Myocyte (in vitro differentiated cells): ENCODE measurements around the gene LIME1. TPM values are rescaled to one million over a fixed set of nuclear protein-coding genes. Genes with fewer than 3 reads are reported as not detected.
"Not testable (repeated sequence)": the region's sequence is repeated elsewhere in the genome, so short reads cannot be mapped to it uniquely, and the experiment has no call there.

Source experiments
- DNase-seq: peaks from one replicate; pipeline ENCODE4 v3.0.0-alpha.2; 2012; ENCODE audit warnings: low read depth
- total RNA-seq: library from RNA; depleted of rRNA; stranded (reverse); fragments of >200 nt; gene quantifications from 2 replicates; pipeline ENCODE4 v1.2.3, GENCODE V29; 2014

The LIME1 gene
- total RNA-seq, 1 donor from 2014 or later = 9.4 TPM

- no peak for DNase-seq
Observed at GRCh38 chr20:63771046-63771707, 34.7 kb downstream of the LIME1 start.

- no peak for DNase-seq
Observed at GRCh38 chr20:63772781-63773518, 36.5 kb downstream of the LIME1 start.

GRCh38 chr20:63773571-63774241 lies 37.2 kb downstream of the LIME1 start:
- no peak for DNase-seq

- DNase-seq = no peak
Observed at GRCh38 chr20:63774306-63774705, 37.8 kb downstream of the LIME1 start.

GRCh38 chr20:63775096-63775978 lies 38.9 kb downstream of the LIME1 start:
- DNase-seq = no peak

GRCh38 chr20:63776875-63777274 lies 40.4 kb downstream of the LIME1 start:
- DNase-seq = not testable (repeated sequence)

GRCh38 chr20:63777614-63778013 lies 41.1 kb downstream of the LIME1 start:
- no peak for DNase-seq

- no peak for DNase-seq
Observed at GRCh38 chr20:63778034-63778752, 41.7 kb downstream of the LIME1 start.

DNA sequence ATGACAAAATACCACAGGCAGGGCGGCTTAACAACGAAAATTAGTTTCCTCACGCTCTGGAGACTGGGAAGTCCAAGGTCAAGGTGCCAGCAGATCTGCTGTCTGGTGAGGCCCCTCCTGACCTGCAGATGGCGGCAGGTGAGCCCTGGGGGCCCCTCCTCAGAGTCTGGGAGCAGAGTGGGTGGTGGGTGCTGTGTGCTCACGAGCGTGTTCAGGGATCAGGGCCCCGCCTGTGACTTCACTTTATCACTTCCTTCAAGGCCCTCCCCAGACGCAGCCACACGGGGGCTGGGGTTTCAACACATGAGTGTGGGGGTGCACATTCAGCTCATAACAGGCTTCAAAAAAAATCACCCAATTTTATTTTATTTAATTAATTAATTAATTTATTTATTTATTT lies 42.4 kb downstream of the LIME1 start:
- no peak for DNase-seq

DNA sequence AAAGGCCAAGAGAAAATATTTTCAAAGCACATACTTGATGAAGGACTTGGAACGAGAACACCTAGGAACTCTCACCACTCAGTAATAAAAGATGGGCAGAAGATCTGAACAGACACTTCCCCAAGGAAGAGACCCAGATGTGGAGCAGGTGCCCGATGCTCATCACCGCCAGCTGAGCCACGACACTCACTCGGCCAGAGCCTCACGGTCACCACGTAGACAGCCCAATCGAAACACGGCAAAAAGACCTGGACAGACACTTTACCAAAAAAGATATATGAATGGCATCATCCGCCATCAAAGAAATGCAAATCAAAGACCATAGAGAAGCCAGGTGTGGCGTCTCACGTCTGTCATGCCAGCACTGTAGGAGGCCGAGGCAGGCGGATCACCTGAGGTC lies 44.7 kb downstream of the LIME1 start:
- no peak for DNase-seq

GRCh38 chr20:63782051-63782471 lies 45.6 kb downstream of the LIME1 start:
- DNase-seq = no peak

DNA sequence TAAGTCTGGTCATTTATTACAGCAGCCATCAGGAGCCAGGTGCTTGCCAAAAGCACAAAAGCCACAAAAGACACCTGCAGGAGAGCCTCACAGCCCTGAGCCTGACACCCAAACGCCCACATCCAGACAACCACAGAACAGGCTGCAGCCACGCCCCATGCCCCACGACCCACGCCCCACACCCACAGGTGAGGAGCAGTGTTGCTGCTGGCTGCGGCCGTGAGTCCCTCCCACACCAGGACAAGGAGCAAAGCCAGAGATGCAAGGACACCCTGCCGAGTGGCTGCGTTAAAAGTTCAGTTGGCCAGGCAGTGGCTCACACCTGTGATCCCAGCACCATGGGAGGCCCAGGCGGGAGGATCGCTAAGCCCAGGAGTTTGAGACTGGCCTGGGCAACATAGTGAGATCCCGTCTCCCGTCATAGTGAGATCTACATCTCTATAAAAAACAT lies 46.1 kb downstream of the LIME1 start:
- no peak for DNase-seq

DNA sequence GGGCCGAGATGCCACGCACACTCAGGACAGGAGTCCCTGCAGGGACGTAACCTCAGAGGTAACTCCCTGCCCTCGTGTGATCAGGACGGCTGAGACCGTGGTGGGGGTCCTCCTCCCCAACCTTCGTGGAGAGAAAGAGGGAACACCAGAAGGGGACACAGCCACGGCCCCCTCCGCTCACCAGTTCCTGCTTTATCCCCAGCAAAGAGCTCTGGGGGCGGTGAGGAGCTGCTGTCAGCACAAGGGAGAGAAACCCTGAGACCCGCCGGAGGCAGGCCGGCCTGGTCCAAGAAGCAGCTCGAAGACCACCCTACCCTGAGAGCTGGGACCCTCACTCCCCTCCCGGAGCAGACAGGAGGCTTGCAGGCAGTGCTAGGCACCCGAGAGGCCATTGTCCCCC lies 47.5 kb downstream of the LIME1 start:
- no peak for DNase-seq

DNA sequence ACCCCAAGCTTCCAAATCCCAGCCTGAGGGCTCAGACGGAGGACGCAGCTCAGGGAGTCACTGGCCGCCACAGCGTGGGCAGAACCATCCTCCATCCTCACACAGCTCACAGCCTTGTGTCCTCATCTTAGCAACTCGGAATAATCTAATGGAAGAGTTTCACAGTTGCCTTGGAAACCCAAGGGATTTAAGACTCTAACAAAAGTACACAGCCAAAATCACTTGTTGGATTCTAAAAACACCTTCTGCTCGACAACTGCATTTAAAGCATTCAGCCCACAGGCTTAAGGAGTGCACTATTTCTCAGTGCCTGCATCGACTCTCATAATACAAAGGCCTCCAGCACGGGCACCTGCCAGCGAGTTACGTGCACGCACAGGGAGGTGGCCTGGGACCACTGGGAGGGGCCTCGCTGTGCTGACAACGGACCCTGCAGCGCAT lies 49.2 kb downstream of the LIME1 start:
- DNase-seq = no peak

GRCh38 chr20:63787302-63787701 lies 50.8 kb downstream of the LIME1 start:
- DNase-seq = peak; percentile 39

DNA sequence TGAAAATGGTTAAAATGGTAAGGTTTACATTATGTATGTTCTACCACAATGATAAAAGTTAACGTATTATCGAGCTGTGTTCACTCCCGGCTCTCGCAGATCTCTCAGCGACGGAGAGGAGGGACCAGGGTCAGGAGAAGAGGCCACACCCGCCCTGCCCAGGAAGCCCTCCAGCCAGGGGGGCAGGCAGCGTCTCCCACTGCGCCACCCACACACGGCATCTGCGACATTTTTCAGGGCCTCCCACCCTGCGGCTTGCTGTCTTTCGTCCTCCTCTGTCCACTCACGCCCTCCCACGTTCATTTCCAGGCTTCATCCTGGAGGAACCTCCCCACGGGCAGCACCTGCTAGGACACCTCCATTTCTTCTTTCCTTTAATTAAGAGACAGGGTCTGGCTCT lies 51.3 kb downstream of the LIME1 start:
- no peak for DNase-seq
